SH-SY5Y (cell line): Measurements from ENCODE around the gene RUBCN.

Experiments
- GATA2 ChIP-seq: IDR thresholded peaks from 2 replicates; pipeline ENCODE4 v1.6.1; 2011; ENCODE audit warnings: mild to moderate bottlenecking, low read depth, low read length
- GATA3 ChIP-seq: IDR thresholded peaks from 2 replicates; pipeline ENCODE4 v1.6.1; 2011; ENCODE audit warnings: low read depth, mild to moderate bottlenecking, low read length, moderate library complexity

DNA sequence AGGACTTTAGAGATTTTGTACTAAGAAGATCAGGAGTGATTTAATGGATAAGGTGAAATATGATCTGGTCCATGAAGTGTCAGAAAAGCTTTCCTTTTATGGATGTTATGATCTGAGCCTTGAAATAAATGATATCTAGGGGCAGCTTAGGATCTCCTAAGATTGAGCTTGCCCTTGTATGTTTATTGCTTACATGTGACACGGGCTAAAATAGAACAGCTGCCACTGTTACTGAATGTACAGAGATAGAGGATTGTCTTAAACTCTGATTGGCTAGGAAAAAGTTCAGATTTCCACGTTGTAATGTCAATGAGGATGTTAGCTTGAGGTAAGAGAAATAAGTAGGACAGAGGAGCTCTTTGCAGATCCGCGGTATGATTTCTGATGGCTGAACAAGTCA is 21.8 kb upstream of the RUBCN start:
- no peak for TF ChIP-seq GATA3
- no peak for TF ChIP-seq GATA2
